Erythroblast (primary cell): ENCODE data around the gene KAZN.

Experiments used
- GATA1 ChIP-seq: IDR thresholded peaks from 2 replicates; pipeline ENCODE4 v1.6.1; 2011; ENCODE audit warnings: low read depth, mild to moderate bottlenecking, control low read depth, low read length, moderate library complexity
- POLR2A ChIP-seq: IDR thresholded peaks from 2 replicates; pipeline ENCODE4 v1.6.1; 2011; ENCODE audit warnings: mild to moderate bottlenecking, low read length

DNA sequence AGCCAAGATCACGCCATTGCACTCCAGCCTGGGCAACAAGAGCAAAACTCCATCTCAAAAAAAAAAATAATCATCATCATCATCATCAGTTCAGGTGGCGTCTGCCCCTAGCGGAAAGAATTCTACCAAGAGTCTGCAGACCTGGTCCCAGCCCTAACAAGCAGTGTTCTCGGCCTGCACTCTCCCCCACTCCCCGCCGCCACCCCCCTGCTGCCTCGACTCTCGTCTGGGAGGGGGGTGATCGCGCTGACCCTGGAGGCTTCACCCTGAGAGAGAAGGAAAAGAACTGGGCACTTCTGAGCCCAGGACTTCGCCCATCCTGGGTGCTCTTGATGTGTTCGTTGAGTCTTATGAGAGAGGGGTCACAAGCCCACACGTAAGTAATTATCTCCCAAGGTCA, 394.9 kb downstream of the KAZN start:
- TF ChIP-seq POLR2A, result no peak
- no peak for TF ChIP-seq GATA1
